B cell (primary cell): ENCODE results near the gene GZMM. TPM values are rescaled to one million over a fixed set of nuclear protein-coding genes. Genes with fewer than 3 reads are reported as not detected.

ENCODE experiments used
- ATAC-seq: fragments of 200-7000 bp; cut with Tn5 transposase; one replicate; pipeline ENCODE4 v1.10.0; 2021; ENCODE audit warnings: low read depth, mild to moderate bottlenecking, moderate number of reproducible peaks, moderate library complexity
- CTCF ChIA-PET: fragments of 350-600 bp; sonication (Branson Sonifier 250); formaldehyde crosslinking; loops from one replicate; lab custom pipeline; 2021; ENCODE audit warnings: antibody characterized with exemption, inconsistent platforms; lab: Charles Lee
- POLR2A ChIA-PET: fragments of 350-600 bp; sonication (Branson Sonifier 250); formaldehyde crosslinking; loops from one replicate; lab custom pipeline; 2021; ENCODE audit warnings: antibody characterized with exemption; lab: Charles Lee
- DNase-seq: peaks from one replicate; pipeline ENCODE4 v3.0.0; 2013
- H2AFZ ChIP-seq: 2 replicates; pipeline ENCODE4 v1.6.1; 2012; ENCODE audit warnings: mild to moderate bottlenecking, low read depth, low read length; ENCODE audit not compliant: insufficient read depth, poor library complexity, severe bottlenecking
- H3K27ac ChIP-seq, 2 donors: 1 replicate in 1 of 2; 2 replicates in 1 of 2; pipeline ENCODE4 v1.5.1; 2012 to 2013; ENCODE audit warnings: low read length in 2 of 2, mild to moderate bottlenecking in 2 of 2, moderate library complexity in 1 of 2
- H3K27me3 ChIP-seq, 4 experiments: fragments of 200-600 bp in 1 of 4; sonication (generic) in 1 of 4; replicated peaks in 1 of 4; 1 replicate in 2 of 4; 2 replicates in 2 of 4; pipeline versions ENCODE4 v1.6.1 to v1.7.0; 2013 to 2016; ENCODE audit warnings: low read length in 3 of 4, mild to moderate bottlenecking in 2 of 4, mixed read lengths in 1 of 4, moderate library complexity in 1 of 4; ENCODE audit not compliant: insufficient read depth in 4 of 4, control insufficient read depth in 3 of 4; ENCODE audit errors: control extremely low read depth in 1 of 4
- H3K36me3 ChIP-seq, 2 experiments: replicated peaks in 1 of 2; 1 replicate in 1 of 2; 2 replicates in 1 of 2; pipeline versions ENCODE4 v1.6.1 to v1.7.1; 2013; ENCODE audit warnings: low read length in 1 of 2; ENCODE audit not compliant: insufficient read depth in 2 of 2, control insufficient read depth in 1 of 2; ENCODE audit errors: control extremely low read depth in 1 of 2, extremely low read depth in 1 of 2
- H3K4me1 ChIP-seq, 2 donors: fragments of 200-600 bp in 1 of 2; sonication (generic) in 1 of 2; 1 replicate in 1 of 2; 2 replicates in 1 of 2; pipeline versions ENCODE4 v1.5.1 to v1.6.1; 2013 to 2017; ENCODE audit warnings: low read length in 2 of 2; ENCODE audit not compliant: control insufficient read depth in 2 of 2, insufficient read depth in 2 of 2
- H3K4me2 ChIP-seq: replicated peaks from 2 replicates; pipeline ENCODE3; 2012; ENCODE audit warnings: mild to moderate bottlenecking, low read depth, low read length; ENCODE audit not compliant: poor library complexity, severe bottlenecking
- H3K4me3 ChIP-seq, 5 experiments: fragments of 200-600 bp in 1 of 5; sonication (generic) in 1 of 5; 1 replicate in 3 of 5; 2 replicates in 2 of 5; pipeline versions ENCODE4 v1.5.1 to v1.7.0; 2011 to 2016; ENCODE audit warnings: low read length in 4 of 5, mild to moderate bottlenecking in 4 of 5, low read depth in 2 of 5, control low read depth in 1 of 5, moderate library complexity in 1 of 5; ENCODE audit not compliant: insufficient read depth in 1 of 5; ENCODE audit errors: control extremely low read depth in 1 of 5, extremely low read depth in 1 of 5
- H3K79me2 ChIP-seq: fragments of 200-600 bp; sonication (generic); one replicate; pipeline ENCODE4 v1.6.0; 2016; ENCODE audit warnings: low read length; ENCODE audit not compliant: control insufficient read depth, insufficient read depth
- H3K9ac ChIP-seq: fragments of 200-600 bp; sonication (generic); 2 replicates; pipeline ENCODE4 v1.6.1; 2017; ENCODE audit warnings: mild to moderate bottlenecking, low read length, moderate library complexity
- H3K9me3 ChIP-seq, 3 donors: one replicate each; pipeline versions ENCODE4 v1.6.1 to v1.7.1; 2013; ENCODE audit warnings: low read length in 2 of 3; ENCODE audit not compliant: control insufficient read depth in 2 of 3, insufficient read depth in 1 of 3; ENCODE audit errors: control extremely low read depth in 1 of 3
- H4K20me1 ChIP-seq: 2 replicates; pipeline ENCODE4 v1.6.0; 2012; ENCODE audit warnings: mild to moderate bottlenecking, low read length; ENCODE audit not compliant: insufficient read depth, control insufficient read depth, poor library complexity, severe bottlenecking
- H3K27ac Mint-ChIP-seq: one replicate; pipeline ENCODE4 v1.8.0; 2021; ENCODE audit warnings: mixed read lengths
- H3K27me3 Mint-ChIP-seq: one replicate; pipeline ENCODE4 v1.8.0; 2021; ENCODE audit warnings: mixed read lengths
- H3K4me1 Mint-ChIP-seq: one replicate; pipeline ENCODE4 v1.8.0; 2021; ENCODE audit warnings: mixed read lengths
- H3K4me3 Mint-ChIP-seq: one replicate; pipeline ENCODE4 v1.8.0; 2021; ENCODE audit warnings: mixed read lengths
- H3K9me3 Mint-ChIP-seq: one replicate; pipeline ENCODE4 v1.8.0; 2022; ENCODE audit warnings: mixed read lengths; ENCODE audit not compliant: insufficient read depth
- EZH2 ChIP-seq: IDR thresholded peaks from 2 replicates; pipeline ENCODE4 v1.6.1; 2012; ENCODE audit warnings: borderline replicate concordance, low read depth, mild to moderate bottlenecking, moderate library complexity, low read length; ENCODE audit not compliant: insufficient read depth, poor library complexity, severe bottlenecking
- WGBS: methylation state at CpG from one replicate; pipeline ENCODE4 v1.1.5; 2013; ENCODE audit warnings: missing lambda C conversion rate; ENCODE audit not compliant: insufficient coverage; 5-methylcytosine and 5-hydroxymethylcytosine counted together
- intact Hi-C: fragments of 100-400 bp; cut with micrococcal nuclease; formaldehyde crosslinking; loops from one replicate; pipeline ENCODE4 v1.10.0; 2022
- polyA plus RNA-seq: library from polyadenylated mRNA; depleted of rRNA; stranded (reverse); fragments of >200 nt; gene quantifications from 2 replicates; pipeline ENCODE4 v1.2.3, GENCODE V29; 2012
- total RNA-seq, 2 donors: library from RNA; stranded (reverse); fragments of 120-200 nt in 1 of 2; gene quantifications; 1 replicate in 1 of 2; 2 replicates in 1 of 2; pipeline versions ENCODE4 v1.2.3 to v1.2.4, GENCODE V29; 2013 to 2022
- TF ChIP-seq, protein P1 (sequence below): fragments of 200-600 bp; IDR thresholded peaks from one replicate; pipeline ENCODE4 v1.8.0; 2022; ENCODE audit warnings: antibody characterized with exemption, mild to moderate bottlenecking

The GZMM gene
- total and polyA plus RNA-seq, 2 donors (not counting 1 experiment from before 2014, with no cell fraction given) = 2.1 TPM; not detected in 1

DNA sequence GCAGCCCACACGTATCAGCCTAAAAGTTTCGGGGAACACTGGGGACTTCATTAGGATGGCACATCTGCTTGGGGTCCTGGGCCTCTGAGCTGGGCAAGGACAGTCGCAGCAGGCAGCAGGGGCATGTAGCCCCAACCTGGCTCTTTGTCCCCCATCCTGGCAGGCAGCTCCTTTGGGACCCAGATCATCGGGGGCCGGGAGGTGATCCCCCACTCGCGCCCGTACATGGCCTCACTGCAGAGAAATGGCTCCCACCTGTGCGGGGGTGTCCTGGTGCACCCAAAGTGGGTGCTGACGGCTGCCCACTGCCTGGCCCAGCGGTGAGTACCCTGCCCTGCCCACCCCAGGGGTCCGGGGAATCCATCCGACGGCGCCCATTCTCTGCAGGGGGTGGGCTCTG, 3.3 kb downstream of the GZMM start:
- Histone ChIP-seq H3K4me2 (no peak overlapping the region), H3K9ac (no peak overlapping the region), H2AFZ (no peak overlapping the region), H4K20me1 (no peaks in the 10 kb centered on the region), H3K4me1 (no peaks in the 10 kb centered on the region), H3K9me3 (peaks cover 0 to 8% (median 0%) of the 10 kb centered on the region in 3 donors), H3K36me3 (no peaks in the 10 kb centered on the region), H3K27me3 (peaks cover 0 to 8% (median 0%) of the 10 kb centered on the region in 4 experiments), H3K27ac (no peak overlapping the region), H3K79me2 (no peaks in the 10 kb centered on the region), H3K4me3 (no peak overlapping the region)
- DNase-seq (no peak), ATAC-seq (no peak)
- TF ChIP-seq, protein P1, sequence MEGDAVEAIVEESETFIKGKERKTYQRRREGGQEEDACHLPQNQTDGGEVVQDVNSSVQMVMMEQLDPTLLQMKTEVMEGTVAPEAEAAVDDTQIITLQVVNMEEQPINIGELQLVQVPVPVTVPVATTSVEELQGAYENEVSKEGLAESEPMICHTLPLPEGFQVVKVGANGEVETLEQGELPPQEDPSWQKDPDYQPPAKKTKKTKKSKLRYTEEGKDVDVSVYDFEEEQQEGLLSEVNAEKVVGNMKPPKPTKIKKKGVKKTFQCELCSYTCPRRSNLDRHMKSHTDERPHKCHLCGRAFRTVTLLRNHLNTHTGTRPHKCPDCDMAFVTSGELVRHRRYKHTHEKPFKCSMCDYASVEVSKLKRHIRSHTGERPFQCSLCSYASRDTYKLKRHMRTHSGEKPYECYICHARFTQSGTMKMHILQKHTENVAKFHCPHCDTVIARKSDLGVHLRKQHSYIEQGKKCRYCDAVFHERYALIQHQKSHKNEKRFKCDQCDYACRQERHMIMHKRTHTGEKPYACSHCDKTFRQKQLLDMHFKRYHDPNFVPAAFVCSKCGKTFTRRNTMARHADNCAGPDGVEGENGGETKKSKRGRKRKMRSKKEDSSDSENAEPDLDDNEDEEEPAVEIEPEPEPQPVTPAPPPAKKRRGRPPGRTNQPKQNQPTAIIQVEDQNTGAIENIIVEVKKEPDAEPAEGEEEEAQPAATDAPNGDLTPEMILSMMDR = no peak
- no peak for TF ChIP-seq EZH2
- intact Hi-C loops = no loop called here
- H3K27me3 Mint-ChIP-seq = no peaks in the 10 kb centered on the region
- 92% methylated on average over 15 of the region's 15 CpGs for WGBS
- CTCF ChIA-PET = no interaction called here
- no peak overlapping the region for H3K4me3 Mint-ChIP-seq
- H3K27ac Mint-ChIP-seq = no peak overlapping the region
- no peaks in the 10 kb centered on the region for H3K9me3 Mint-ChIP-seq
- POLR2A ChIA-PET = no interaction called here
- no peaks in the 10 kb centered on the region for H3K4me1 Mint-ChIP-seq

DNA sequence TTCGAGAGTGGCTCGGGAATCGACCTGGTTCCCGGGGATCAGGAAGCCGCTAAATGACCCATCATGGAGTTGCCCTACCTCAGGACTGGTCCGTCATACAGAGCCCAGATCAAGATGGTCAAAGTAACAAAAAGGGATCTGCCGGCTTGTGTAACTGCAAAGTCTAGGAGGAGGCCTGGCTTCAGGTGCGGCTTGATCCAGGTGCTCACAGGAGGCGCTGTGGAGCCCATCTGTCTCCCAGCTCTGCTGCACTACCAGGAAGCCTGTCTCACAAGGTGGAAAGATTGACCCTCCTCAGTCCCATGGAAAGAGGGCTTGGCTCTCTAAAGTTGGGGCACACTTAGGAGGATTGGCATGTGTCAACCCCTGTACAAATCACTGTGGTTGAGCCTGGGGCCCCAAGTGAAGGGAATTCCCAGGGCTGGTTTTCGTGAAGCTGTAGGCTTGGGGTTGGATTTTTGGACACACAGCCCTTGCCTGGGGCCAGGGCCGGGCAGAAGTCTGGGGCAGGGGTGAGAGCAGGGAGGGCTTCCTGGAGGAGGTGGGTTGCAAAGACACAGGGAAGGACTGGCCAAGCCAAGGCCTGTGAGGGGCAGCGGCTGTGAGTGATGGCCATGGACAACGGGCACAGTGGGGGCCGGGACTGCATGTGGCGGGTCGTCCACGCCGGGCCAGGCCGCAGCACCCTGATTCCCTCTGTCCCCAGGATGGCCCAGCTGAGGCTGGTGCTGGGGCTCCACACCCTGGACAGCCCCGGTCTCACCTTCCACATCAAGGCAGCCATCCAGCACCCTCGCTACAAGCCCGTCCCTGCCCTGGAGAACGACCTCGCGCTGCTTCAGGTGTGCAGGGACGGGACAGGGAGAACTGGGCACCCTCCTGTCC, 4.2 kb downstream of the GZMM start:
- no peak overlapping the region for H3K4me2 ChIP-seq
- Mint-ChIP-seq H3K27me3 (no peaks in the 10 kb centered on the region), H3K4me1 (no peaks in the 10 kb centered on the region), H3K27ac (no peak overlapping the region), H3K4me3 (no peak overlapping the region), H3K9me3 (no peaks in the 10 kb centered on the region)
- H3K4me1 ChIP-seq = no peaks in the 10 kb centered on the region
- no peak overlapping the region for H2AFZ ChIP-seq
- ChIA-PET POLR2A (no interaction called here), CTCF (no interaction called here)
- peaks cover 0 to 8% (median 0%) of the 10 kb centered on the region in 4 experiments for H3K27me3 ChIP-seq
- no peaks in the 10 kb centered on the region for H4K20me1 ChIP-seq
- no peak overlapping the region for H3K4me3 ChIP-seq
- H3K9ac ChIP-seq = no peak overlapping the region
- ATAC-seq = no peak
- peaks cover 0 to 8% (median 0%) of the 10 kb centered on the region in 3 donors for H3K9me3 ChIP-seq
- TF ChIP-seq, protein P1 = no peak
- TF ChIP-seq EZH2 = no peak
- intact Hi-C loops = no loop called here
- no peak for DNase-seq
- H3K27ac ChIP-seq = no peak overlapping the region
- H3K36me3 ChIP-seq = no peaks in the 10 kb centered on the region
- WGBS = 89% methylated on average over 25 of the region's 26 CpGs
- no peaks in the 10 kb centered on the region for H3K79me2 ChIP-seq
